Activated CD4-positive, CD25-positive, alpha-beta regulatory T cell (primary cell): ENCODE measurements around the gene NBPF4.
"Not testable (repeated sequence)": the region's sequence is repeated elsewhere in the genome, so short reads cannot be mapped to it uniquely, and the experiment has no call there.

Experiments used
- DNase-seq, 4 experiments: peaks; one replicate each; lab custom pipeline; 2025; lab: John Stamatoyannopoulos, UW

Gene NBPF4

DNA sequence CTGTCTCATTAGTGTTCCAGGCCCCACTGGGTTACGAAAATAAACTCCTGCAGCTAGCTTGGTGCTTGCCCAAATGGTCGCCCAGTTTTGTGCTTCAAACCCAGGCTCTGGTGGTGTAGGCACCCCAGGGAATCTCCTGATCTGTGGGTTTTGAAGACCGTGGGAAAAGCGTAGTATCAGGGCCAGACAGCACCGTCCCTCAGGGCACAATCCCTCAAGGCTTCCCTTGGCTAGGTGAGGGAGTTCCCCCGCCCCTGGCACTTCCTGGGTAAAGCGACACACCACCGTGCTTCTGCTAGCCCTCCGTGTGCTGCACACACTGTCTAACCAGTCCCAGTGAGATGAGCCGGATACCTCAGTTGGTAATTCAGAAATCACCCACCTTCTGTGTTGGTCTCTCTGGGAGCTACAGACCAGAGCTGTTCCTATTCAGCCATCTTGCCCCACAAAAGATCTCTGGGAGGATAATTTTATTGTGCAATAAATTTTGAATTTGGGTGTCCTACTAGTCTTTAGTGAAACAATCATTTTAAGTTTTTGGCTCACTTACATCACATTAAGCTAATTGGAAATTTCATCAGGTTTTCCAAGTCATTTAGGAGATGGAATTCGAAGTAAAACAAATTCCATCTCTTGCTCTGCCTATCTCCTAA is 34.3 kb downstream of the NBPF4 start:
- no peak for DNase-seq

- DNase-seq, result no peak
These were observed 35.0 kb downstream of the NBPF4 start for GRCh38 chr1:108208724-108209446.

DNA sequence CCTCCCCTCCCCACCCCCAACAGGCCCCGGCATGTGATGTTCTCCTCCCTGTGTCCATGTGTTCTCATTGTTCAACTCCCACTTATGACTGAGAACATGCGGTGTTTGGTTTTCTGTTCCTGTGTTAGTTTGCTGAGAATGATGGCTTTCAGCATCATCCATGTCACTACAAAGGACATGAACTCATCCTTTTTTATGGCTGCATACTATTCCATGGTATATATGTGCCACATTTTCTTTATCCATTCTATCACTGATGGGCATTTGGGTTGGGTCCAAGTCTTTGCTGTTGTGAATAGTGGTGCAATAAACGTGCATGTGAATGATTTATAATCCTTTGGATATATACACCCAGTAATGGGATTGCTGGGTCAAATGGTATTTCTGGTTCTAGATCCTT is 40.3 kb downstream of the NBPF4 start:
- not testable (repeated sequence) for DNase-seq

GRCh38 chr1:108201687-108202086 is 42.2 kb downstream of the NBPF4 start:
- no peak for DNase-seq

- DNase-seq, result no peak
These were observed 43.2 kb downstream of the NBPF4 start for GRCh38 chr1:108200687-108201051.

DNA sequence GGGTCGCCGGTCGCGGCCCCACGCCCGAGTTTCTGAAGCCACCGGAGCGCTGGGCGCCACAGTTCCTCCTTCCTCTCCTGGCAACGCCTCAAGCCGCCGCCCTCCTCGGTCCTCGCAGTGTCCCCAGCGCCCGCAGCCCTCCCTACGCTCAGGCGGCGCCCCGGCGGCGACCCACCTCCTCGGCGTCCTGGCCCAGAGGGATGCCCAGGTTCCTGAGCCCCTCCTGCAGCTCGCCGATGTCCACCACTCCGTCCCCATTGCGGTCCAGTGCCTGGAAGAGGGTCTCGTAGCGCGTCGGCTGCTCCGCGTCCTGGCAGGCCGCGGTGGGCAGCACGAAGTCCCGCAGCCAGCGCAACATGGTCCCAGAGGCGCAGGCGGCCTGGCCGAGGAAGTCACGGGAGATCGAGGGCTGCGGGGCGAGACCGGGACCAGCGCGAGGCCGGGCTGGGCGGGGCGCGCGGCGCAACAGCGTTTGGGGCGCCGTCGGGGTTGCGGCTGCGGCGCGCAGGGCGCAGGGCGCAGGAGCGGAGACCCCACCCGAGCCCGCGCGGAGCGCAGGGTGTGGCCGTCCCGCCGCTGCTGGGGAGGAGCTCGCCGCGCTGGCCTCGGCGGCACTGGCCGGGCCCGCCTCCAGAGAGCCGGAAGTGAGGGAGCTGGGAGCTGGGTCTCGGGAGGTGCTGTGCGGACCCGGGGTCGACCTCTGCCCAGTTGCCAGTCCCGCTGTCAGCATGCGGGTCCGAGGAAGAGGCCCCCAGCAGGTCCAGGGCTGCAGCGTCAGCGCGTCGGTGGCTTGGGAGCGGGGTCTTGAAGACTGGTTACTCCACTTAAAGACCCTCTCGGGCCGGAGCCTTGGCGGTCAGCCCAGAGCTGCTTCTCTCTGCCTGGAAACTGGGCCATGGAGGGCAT is 43.8 kb downstream of the NBPF4 start, which contains the start of gene SLC25A24:
Gene SLC25A24, minus strand, starts transcription at position 563 of the 906 bp plus-strand sequence. Its CDS starts 205 bp downstream, at position 358.
- peak; percentile 41 to 65 (median 50) for DNase-seq

- DNase-seq, result no peak
These were observed 44.6 kb downstream of the NBPF4 start for GRCh38 chr1:108199201-108199691.

DNA sequence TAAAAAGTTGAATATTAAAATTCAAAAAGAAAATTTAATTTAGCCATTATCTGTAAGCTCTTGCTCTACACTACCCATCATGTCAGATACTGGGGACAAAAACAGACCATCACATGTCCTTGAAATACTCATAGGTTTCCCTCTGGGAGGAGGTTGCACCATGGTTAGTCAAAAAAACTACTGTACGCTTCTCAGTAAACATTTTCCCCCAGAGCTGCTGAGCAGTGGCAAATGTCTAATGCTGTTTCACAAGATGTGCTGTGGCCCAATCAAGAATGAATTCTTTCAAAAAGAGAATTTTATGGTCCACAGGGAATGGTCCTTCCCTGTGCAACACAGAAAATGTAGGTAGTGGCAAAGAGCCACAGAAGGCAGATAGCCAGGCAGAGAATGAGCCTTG is 49.8 kb downstream of the NBPF4 start:
- DNase-seq, result no peak

- DNase-seq, result no peak
These were observed 50.5 kb downstream of the NBPF4 start for GRCh38 chr1:108193333-108193732.

DNA sequence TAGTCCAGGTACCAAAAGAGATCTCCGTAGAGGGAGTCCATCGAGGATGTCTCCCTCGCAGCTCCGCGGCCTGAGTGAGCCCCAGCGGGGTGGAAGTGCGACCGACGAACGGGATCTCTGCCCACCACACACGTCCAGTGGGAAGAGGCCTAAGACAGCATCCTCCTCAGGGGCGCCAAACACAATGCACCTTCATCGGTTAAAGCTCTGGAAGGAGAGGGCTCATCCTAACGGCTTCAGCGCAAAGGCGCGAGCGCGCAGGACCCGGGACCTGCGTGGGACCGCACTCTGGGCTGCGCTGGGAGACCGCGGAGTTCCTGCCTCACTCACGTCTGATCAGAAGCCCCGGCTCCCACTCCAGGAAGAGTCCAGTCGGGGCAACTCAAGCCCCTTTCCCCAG is 51.3 kb downstream of the NBPF4 start:
- no peak for DNase-seq

- DNase-seq, result no peak
These were observed 53.0 kb downstream of the NBPF4 start for GRCh38 chr1:108190686-108191416.

DNA sequence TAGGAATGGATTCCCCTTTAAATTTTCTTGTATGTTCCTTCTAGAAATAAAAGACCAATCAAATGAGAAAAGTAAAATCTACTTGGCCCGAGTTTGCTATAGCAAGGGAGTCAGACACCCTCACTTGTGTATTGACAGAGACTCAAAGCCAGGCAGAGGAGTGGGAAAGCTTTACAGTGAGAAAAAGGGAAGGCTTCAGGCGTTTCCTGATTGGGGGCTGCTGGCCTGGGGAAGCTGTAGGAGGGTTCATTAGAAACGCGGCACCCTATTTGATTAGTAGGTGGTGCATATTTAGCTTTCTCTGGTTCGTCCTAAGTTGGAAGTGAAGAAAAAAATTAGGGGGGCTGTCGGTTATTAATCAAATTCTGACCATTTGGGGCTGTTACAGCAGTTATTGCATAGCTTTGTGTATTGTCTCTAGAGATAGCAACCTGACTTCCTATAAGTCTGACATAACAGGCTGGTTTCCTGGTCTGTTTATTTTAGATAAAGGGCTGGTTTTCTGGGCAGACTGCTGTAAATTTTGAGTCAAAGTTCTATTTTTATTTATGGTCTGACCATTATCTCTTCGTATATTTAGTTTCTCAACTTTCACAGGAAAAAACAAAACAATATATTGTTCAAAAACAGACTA is 53.8 kb downstream of the NBPF4 start:
- no peak for DNase-seq

DNA sequence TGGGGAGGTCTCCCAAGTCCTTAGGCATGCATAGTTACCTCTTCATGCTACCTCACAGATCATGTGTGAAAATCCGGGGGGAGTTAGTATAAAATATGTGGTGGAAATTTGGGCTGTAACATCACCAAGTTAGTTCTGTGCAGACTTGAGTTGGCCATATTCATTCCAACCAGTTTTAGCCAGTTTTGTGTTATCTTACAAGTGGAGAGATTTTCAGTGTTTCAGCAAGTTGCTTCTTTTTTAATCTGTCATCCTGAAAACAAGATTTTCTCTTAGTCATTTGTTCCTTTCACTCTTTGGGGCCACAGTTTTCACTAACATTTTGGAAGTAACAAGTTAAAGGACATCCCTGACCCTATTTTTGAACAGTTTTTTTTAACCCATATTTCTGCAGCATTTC is 55.1 kb downstream of the NBPF4 start:
- DNase-seq, result no peak

GRCh38 chr1:108182959-108183700 is 60.7 kb downstream of the NBPF4 start:
- DNase-seq, result no peak

DNA sequence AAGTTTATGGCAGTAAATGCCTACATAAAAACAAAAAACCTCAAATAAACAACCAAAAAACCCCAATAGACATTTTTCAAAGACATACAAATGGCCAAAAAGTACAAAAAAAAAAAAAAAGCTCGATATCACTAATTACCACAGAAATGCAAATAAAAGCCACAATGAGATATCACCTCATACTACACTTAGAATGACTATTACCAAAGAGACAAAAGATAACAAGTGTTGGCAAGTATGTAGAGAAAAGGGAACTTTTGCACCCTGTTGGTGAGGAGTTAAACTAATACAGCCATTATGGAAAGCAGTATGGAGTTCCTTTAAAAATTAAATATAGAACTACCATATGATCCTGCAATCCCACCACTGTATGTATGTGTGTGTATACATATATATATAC is 64.9 kb downstream of the NBPF4 start:
- no peak for DNase-seq
